ENCODE measurements around the gene ASGR1. TPM values are rescaled to one million over a fixed set of nuclear protein-coding genes. Genes with fewer than 3 reads are reported as not detected.
"Not testable (repeated sequence)": the region's sequence is repeated elsewhere in the genome, so short reads cannot be mapped to it uniquely, and the experiment has no call there.

ASGR1 gene
- total RNA-seq, 1 donor from 2014 or later, result 0.91 TPM

DNA sequence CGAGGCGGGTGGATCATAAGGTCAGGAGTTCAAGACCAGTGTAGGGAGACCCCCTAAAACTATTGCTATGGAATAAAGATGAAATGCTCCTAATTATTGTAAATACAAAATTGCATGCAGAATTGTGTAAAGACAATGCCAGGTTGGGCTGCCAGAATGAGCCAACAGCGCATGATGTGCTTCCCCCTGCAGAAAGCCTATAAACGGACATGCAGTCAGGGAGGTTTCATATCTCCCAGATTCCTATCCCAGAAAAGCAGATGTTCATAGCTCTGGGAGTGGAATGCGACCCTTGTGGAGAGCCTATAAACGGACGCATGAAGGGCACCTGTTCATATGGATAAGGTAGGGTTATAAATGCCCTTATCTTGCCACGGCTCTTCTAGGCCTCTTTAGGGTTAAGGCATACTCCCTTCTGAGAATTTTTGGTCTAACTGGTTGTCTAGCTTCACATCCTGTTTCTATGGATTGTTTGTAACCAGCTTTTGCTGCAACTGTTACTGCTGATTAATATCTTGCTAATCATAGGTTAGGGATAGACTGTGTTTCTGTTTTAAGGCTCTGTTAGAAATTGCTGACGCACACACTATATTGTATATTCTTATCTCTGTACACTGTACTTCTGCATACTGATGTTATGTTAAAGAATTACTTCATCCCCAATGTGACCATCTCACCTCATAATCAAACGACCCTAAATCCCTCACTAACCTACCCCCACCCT, 10.2 kb downstream of the ASGR1 start:
- intact Hi-C loops (cut with micrococcal nuclease), result not testable (repeated sequence)

DNA sequence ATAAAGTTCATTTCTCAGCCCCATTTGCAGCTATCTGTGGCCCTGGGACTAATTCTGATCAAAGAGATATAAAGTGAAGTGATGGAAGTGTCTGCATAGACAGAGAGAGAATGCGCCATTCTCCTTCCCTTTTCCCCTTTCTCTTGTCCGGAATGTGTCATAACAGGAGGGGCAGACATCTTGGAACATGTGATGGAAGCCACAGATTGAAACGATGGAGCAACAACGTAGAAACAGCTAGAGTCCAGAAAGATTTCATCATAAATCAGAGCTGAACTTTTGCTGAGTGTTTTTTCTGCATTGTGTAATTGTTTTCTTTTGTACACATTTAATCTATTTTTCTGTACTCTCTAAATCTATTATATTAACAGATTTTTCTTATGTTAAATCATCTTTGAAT, 11.3 kb downstream of the ASGR1 start:
- intact Hi-C loops (cut with micrococcal nuclease), result no loop called here

DNA sequence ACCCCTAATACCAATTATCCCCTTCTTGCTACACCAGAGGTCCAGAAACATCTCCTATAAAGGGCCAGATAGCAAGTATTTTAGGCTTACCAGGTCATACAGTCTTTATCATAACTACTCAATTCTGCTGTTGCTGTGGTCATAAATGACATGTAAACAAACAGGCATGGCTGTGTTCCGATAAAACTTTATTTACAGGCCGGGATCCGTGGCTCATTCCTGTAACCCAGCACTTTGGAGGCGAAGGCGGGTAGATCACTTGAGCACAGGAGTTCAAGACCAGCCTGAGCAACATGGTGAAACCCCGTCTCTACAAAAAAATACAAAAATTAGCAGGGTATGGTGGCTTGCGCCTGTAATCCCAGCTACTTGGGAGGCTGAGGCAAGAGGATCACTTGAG, 12.3 kb downstream of the ASGR1 start:
- intact Hi-C loops (cut with micrococcal nuclease), result no loop called here

DNA sequence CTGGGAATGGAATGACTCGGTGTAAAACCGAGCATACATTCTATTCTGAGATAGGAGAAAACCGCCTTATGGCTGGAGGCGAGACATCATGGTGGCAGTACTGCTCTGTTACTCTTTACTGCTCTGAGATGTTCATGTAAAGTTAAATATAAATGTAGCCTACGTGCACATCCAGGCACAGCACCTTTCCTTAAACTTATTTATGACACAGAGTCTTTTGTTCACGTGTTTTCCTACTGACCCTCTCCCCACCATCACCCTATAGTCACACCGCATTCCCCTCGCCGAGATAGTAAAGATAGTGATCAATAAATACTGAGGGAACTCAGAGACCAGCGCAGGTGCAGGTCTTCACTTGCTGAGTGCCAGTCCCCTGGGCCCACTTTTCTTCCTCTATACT, 19.6 kb downstream of the ASGR1 start:
- intact Hi-C loops (cut with micrococcal nuclease), result not testable (repeated sequence)

DNA sequence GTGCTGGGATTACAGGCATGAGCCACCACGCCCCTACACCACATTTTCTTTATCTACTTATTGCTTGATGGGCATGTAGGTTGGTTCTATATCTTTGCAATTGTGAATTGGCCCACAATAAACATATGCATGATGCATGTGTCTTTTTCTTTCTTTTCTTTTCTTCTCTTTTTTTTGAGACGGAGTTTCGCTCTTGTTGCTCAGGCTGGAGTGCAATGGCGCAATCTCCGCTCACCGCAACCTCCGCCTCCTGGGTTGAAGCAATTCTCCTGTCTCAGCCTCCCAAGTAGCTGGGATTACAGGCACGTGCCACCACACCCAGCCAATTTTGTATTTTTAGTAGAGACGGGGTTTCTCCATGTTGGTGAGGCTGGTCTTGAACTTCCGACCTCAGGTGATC, 20.7 kb downstream of the ASGR1 start:
- intact Hi-C loops (cut with micrococcal nuclease), result not testable (repeated sequence)

DNA sequence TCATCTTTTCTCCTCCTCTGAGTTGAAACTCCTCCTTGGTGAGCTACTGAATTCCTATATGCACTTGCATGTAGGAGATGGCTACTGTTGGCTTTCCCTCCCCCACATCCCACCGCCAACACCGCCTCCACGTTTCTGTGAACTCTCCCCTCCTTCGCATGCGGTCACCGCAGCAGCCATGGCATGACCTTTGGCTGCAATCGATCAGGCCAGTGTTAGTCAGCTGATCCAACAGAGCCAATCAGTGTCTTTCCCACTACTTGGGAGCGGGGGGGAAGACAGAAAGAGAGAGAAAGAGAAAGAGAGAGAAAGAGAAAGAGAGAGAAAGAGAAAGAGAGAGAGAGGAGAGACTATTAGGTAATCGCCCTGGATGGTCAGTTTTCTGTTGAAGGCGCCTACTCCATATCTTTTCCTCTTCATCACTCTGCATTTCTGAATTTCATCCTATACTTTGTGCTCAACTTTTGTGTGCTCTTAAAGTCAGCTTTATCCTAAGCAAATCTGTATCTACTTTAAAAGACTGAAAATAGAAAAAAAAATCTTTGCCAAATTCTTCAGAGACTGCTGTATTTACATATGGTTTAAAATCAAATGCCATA, 22.7 kb downstream of the ASGR1 start:
- intact Hi-C loops (cut with micrococcal nuclease), result no loop called here

DNA sequence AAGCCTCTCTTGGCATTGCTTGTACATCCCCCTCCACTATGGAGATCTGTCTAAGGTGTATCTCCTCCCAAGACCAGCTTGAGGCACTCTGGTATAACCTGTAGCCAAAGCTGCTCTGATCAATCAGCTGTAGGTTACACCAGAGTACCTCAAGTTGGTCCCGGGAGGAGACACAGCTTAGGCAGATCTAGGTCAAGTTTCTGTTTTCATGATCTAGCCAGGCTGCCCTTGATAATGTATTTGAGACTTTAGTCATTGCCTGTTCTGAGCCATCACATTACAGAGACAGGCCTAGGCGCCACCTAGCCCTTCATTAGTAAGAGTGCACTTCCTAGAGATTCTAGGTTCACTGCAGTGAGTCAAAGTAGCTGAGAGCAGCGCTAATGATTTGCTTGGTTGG, 31.4 kb downstream of the ASGR1 start:
- intact Hi-C loops (cut with micrococcal nuclease), result no loop called here

DNA sequence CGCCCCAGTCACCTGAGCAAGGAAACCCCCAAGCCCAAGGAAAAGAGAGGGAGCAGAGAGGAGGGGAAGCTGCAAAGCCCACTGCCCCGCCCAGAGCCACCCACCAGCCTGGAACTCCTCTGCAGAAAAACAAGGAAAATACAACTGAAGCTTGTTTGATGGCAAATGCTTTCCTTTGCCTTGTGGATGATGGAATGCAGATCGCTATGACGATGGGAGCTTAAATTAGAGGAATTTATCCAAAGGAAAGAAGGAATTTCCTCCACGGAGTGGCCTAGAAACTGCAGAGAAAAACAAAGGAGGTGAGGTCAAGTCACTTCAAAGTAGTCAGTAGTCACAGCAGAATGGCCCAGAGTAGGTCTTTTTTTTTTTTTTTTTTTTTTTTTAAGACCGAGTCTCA, 33.1 kb downstream of the ASGR1 start:
- intact Hi-C loops (cut with micrococcal nuclease), result no loop called here

DNA sequence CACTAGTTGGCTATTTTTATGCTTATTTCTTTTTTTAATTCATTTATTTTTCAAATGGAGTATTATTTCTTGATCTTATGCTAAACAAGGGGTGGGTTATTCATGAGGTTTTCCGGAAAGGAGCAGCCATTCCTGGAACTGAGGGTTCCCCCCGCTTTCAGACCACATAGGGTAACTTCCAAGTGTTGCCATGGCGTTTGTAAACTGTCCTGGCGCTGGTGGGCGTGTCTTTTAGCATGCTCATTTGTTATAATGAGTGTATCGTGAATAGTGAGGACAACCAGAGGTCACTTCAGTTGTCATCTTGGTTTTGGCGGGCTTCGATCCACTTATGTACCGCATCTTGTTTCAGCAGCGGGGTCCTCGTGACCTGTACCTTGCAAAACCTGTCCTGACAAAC, 35.0 kb downstream of the ASGR1 start:
- intact Hi-C loops (cut with micrococcal nuclease), result no loop called here

DNA sequence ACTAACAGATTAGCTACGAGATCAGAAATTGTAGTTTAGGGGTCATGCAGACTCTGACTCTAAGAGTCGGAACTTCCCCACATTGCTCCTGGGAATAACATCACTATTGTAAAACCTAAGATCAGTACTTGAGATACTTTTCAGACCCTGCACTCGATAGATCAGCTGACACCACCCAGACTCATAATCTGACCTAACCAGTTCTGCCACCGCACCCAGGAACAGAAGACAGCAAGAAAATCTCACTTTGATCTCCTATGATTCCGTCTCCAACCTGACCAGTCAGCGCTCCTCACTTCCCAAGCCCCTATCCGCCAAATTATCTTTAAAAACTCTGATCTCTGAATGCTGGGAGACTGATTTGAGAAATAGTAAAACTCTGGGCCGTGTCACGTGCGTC, 37.3 kb downstream of the ASGR1 start:
- intact Hi-C loops (cut with micrococcal nuclease), result no loop called here

DNA sequence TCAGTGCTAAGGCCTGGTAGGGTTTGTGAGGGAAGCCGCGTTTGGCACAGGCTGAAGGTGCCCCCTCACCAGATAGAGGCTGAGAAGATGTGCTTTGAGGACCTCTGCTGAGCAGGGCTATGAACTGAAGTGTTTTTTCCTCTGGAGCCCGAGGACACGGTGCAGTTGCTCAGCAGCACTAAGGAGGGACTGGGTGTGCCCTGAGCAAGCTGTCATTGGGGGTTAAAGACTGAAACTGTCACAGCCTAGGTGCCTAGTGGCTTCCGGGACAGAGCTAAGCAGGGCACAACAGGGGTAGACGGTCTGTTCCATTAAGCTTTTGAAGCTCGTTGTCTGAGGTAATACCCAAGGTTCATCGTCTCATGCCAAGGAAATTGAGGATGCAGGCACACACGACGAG, 39.8 kb downstream of the ASGR1 start:
- intact Hi-C loops (cut with micrococcal nuclease), result no loop called here

DNA sequence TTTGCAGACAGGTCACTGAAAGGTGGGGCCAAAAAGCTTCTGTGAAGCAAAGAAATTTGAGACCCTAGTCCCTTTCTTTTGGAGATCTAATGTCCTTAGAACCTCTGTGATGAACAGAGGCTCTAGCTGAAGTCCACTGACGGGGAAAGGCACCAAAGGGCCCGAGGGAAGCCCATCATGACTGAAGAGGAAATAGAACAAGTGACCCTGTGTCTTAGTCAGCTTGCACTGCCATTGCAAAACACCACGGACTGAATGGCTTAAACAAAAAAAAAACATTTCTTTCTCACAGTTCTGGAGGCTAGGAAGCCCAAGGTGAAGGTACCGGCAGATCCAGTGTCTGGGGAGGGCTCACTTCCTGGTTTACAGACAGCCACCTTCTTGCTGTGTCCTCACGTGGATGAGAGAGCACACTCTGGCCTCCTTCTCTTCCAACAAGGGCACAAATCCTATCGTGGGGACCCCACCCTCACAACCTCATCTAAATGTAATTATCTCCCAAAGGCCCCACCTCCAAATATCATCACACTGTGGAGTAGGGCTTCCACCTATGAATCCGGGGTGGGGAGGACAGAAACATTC, 40.3 kb downstream of the ASGR1 start:
- intact Hi-C loops (cut with micrococcal nuclease), result no loop called here

DNA sequence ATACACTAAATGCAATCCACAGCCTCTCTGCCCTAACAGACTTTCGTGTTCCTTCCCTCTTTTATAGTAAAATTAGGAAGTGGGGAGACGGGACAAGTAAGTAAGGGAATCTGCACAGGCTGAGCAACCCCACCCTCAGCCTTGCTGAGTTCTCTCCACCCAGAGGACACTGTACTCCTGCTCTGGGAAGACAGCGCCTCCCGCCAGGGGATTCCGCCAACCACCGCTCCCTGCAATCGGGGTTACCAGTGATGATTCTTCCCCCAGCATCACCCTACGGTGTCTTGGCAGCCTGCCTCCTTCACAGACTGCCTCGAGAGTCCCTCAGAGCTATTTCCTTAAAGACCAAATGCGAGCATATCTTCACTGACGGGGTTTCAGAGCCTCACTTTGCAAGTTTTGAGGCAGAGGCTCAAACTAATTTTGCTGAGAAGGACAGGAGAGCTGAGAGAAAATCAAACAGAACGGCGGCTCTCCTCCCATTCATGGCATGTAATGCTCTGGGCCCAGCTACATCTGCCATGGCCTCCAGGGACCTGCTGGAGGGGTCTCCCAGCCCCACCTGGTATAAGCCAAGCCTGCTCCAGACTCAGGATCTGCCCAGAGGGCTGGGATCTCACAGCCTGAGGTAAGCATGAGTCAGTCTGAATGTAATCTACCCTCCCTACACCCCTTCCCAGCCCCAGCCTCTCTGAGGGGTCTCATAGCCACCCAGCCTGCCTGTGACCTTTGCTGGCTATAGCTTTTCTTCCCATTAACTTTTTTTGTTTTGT, 41.8 kb downstream of the ASGR1 start:
- intact Hi-C loops (cut with micrococcal nuclease), result no loop called here

DNA sequence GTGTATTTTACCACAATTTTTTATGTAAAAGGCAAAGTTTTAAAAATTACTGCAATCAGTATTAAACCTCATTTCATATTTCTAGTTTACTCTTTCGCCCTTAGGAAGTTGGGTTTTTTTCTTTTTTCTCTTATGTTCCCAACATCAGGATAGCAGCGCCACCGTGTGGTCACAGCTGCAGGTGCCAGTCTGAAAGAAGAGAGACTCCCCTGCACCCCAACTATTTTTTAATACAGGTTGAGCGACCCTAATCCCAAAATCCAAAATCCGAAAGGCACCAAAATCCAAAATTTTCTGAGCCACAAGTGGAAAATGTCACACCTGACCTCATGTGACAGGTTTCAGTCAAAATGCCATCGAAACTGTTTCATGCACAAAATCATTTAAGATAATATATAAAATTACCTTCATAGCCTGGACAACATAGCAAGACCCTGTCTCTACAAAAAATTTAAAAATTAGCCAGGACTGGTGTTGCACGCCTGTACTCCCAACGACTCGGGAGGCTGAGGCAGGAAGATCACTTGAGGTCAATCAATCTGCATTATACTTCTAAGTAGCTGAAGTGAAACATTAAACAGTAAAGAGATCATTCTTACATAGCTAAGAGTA, 42.8 kb downstream of the ASGR1 start:
- intact Hi-C loops (cut with micrococcal nuclease), result loop anchor here (1.0 kb wide), 2 partner anchors 84 to 91 kb away; no protein-coding TSS in a partner anchor

DNA sequence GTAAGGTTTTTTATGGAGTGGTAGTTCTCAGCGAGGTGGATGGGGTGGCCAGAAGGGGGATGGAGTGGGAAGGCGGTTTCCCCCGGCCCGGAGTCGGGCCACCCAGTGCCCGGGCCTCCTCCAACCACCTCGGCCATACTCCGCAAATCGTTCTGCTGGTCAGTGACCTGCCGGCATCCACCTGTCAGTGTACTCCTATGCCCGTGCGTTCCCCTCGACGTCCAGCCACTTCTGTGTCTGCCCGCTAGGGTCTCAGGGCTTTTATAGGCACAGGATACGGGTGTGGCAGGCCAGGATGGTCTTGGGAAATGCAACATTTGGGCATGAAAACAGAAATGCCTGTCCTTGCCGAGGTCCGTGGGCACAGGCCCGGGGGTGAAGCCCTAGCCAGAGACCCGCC, 45.3 kb downstream of the ASGR1 start:
- intact Hi-C loops (cut with micrococcal nuclease), result no loop called here

DNA sequence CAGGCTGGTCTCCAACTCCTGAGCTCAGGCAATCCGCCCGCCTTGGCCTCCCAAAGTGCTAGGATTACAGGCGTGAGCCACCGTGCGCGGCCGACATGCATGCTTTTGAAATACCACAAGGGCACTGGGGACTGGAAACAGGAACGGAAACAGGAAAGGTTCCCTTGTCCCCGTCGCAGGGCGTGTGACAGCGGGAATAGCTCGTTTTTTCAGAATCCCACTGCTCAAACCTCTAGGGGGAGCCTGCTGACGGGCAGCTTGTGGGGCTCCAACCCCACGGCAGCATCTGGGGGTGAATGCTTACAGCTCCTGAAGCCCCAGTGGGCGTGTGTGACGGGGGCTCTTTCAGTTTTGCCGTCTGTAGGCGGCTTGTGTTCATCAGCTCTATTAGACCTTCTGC, 45.7 kb downstream of the ASGR1 start:
- intact Hi-C loops (cut with micrococcal nuclease), result no loop called here

DNA sequence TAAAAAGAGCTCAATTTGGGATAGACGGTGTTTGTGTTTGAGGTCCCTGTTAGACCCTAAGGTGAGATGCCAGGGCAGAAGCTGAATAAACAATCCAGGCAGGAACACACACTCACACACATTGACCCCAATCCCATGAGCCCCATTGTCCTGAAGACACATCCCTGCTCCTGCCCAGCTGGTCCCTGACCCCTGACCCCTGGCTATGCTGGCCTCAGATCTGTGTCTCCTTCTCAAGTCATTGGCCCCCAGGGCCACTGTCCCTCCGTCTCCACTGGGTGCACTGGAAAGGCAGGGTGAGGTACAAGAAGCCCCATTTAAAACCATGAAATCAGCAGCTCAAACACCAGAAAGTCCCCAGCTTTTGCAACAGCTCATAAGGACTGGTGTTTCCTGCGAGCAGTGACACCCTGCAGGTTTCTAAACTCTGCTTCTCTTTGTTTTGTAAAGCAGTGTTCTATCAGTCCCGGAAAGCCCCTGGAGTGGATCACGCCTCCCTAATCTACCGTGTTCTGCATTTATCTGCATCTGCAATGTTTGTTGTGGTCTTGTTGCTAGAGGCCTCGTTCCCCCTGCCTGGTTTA, 46.6 kb downstream of the ASGR1 start:
- intact Hi-C loops (cut with micrococcal nuclease), result no loop called here

DNA sequence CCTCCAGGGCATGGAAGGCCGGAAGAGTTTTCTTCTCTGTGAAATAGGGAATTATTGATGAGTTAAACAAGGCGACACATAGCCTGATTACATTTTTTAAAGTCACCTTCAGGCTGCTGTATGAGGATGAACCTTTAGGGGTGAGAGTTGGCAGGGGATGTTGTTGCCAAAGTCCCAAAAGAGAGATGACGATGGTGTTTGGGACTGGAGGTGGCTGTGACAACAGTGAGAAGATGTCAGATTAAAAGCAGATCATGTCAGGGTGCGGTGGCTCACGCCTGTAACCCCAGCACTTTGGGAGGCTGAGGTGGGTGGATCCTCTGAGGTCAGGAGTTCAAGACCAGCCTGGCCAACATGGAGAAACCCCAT, 47.8 kb downstream of the ASGR1 start:
- intact Hi-C loops (cut with micrococcal nuclease), result no loop called here

DNA sequence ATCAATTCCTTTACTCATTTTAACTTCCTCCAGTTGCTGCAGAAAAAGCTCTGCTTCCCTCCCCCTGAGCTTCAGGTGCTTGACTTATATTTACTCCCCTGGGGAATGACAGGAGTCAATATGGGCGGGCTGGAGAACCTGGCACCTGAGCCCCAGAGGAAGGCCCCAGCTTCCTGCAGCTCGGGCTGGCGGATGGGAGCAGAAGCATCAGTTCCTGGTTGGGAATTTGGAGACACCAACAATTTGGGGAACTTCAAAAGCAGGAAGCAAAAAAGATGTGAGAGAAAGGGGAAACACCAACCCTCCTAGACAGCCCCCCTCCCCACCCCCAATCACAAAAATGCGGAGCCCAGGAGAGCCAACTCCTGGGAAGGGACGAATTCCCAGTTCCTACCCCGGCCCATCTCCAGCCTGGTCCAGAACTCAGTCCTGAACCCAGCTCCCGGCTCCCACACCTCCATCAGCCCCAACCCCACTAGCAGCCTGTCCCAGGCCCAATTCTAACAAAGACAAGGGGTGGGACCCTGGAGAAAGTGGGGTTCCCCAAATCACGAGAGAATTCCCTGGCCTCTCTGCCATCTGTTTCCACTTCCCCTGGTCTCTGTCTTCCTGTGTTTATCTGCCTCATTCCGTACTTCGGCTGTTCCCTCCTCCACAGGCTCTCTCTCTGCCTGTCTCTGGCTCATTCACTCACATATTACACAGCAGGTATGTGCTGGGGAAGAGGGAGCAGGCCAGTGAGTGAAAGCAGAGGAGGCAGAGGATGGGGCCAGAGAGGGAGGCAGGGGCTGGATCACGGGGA, 48.3 kb downstream of the ASGR1 start:
- intact Hi-C loops (cut with micrococcal nuclease), result no loop called here

DNA sequence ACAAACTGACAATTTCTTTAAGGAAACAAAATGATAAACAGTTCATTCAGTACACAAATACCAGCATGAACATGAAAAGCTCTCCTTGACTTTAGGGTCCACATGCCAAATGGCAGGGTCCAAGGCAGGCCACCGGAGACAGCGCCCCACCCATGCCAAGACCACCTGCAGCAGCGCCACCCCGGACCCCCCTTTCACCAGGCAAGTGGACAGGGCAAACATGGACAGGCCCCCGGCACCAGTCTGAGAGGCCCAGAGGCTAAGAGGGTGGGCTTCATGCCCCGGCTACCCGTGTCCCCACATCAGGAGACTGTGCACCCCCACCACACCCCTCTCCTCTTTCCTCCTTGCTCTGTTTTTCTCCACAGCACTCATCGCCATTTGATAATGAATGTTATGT, 49.9 kb downstream of the ASGR1 start:
- intact Hi-C loops (cut with micrococcal nuclease), result no loop called here

DNA sequence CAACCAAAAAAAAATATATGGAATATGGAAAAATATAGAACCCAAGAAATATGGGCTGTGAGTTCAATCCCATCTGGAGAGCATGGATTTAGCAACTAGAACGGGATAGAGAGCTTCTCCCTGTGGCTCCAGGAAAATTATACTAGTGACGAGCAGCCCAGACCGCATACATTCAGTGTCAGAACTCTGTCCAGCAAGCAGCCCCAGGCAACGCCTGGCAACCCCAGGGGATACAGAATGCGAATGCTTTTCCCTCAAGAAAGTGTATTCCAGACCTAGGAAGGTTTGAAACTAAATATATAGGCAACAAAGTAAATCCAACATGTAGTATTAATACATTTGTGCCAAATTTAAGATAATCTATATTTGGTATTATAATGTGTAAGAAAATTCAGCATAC, 51.0 kb downstream of the ASGR1 start:
- intact Hi-C loops (cut with micrococcal nuclease), result no loop called here
